ENCODE results near the gene CNIH2.
A peak's percentile ranks its signal among the peaks of the same experiment; 100 is the strongest.
"Not testable (repeated sequence)": the region's sequence is repeated elsewhere in the genome, so short reads cannot be mapped to it uniquely, and the experiment has no call there.

The CNIH2 gene

DNA sequence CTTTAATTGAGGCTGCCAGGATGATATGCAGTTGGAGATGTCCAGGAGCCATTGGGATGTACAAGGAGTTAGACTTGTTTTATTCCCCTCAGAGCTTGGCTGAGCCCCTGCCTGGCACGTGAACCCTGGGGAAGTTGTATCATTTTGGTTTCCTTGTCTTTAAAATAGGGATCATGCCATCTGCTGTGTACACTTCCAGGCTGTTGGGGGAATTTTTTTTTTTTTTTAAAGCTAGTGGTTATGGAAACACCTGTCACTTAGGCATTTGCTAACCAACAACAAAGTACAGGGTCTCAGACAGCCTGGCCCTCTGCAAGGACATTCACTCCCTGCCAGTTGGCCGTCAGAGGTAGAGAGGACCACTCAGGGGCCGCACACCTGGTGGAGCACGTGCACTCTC is 18.0 kb upstream of the CNIH2 start:
- no peak for DNase-seq

DNA sequence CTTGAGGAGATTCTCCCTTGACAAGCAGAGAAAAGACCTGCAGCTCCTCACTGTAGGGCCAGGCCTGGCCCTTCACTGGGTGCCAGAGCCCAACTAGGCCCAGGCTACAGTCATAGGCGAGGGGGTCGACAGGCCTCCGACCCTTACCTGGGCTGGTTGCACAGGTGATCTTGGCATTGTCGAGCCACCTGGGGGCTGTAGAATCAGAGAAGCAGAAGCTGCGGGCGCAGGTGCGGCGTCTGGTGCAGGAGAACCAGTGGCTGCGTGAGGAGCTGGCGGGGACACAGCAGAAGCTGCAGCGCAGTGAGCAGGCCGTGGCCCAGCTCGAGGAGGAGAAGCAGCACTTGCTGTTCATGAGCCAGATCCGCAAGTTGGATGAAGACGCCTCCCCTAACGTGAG is 16.4 kb upstream of the CNIH2 start:
- DNase-seq: no peak

DNA sequence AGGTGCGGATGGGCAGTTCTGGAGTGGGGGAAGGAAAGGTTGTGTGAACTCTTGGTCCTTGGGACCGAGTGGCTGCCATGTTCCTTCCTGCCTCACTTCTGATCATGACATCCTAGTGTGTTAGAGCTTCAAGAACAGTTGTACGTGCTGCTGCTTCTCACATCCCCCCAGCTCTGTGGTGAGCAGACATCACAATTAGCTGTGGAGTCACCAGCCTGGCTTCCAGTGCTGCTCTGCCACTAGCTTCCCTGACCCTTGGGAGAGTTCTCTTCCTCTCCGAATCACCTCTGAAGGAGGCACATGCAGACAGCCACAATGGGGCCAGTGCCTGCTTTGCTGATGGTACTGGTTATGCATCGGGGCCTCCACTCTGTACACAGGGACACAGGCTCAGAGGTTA is 15.8 kb upstream of the CNIH2 start:
- DNase-seq: no peak

DNA sequence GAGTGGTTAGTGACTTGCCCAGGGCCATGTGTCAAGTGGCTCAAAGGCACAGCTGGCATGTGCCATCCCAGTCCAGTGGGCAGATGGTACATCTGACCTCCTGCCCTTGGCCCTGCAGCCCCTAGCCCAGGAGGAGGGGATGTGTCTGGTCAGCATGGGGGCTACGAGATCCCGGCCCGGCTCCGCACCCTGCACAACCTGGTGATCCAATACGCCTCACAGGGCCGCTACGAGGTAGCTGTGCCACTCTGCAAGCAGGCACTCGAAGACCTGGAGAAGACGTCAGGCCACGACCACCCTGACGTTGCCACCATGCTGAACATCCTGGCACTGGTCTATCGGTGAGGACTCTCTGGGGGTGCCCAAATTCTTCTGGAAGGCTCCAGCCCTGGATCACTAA is 15.3 kb upstream of the CNIH2 start:
- DNase-seq: no peak

DNA sequence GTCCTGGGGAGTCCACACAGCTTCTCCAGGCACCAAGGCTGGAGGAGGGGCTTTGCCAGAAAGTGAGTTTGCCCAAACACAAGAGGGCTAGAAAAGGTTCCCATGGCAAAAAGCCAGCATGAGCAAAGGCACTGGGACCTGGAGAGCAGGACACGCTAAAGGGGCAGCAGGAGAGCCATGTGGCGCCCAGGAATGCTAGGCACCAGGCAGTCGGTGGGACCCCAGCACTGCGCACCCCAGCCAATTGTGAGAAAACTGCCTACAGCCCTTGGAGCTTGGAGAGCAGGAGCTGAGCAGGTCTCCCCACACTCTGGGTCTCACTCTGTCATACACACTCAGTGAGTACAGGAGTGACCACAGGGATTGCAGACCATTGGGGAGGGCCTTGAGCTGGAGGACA is 14.7 kb upstream of the CNIH2 start:
- no peak for DNase-seq

DNA sequence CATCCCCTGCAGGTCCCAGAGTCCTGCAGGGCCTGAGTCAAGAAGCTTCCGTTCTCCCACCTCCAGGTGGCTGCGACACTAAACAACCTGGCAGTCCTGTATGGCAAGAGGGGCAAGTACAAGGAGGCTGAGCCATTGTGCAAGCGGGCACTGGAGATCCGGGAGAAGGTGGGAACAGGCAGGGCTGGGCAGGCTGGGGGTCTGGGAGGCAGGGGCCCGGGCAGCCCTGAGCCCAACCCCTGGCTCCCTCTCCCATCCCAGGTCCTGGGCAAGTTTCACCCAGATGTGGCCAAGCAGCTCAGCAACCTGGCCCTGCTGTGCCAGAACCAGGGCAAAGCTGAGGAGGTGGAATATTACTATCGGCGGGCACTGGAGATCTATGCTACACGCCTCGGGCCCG is 14.2 kb upstream of the CNIH2 start:
- DNase-seq: no peak

DNA sequence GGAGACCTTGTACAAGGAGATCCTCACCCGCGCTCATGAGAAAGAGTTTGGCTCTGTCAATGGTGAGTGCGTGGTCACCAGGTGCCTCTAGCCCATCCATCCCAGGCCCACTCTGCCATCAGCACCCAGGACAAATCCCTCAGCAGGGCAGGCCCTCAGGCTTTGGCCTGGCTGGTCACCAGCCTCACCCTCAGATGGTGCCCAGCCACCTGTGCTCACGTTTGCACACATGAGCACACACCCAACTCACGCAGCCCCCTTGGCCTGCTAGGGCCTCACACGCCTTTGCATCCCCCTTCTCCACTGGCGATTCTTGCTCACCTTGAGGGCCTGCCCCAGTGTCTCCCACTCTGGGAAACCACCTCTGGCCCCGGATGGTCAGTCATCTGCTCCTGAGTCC is 13.6 kb upstream of the CNIH2 start:
- no peak for DNase-seq

DNA sequence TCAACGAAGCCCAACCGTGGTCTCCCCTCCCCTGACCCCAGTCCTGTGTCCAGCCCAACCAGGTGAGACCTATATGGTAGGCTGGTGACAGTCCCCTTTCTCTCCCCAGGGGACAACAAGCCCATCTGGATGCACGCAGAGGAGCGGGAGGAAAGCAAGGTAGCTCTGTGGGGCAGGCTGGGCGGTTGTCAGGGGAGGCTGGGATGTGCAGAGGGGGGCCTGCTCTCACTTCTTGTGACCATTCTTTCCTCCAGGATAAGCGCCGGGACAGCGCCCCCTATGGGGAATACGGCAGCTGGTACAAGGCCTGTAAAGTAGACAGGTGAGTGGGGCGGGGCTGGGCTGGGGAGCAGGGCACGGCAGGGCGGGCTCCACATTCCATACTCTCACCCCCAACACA is 13.1 kb upstream of the CNIH2 start:
- peak in 1 of 2 donors; percentile 32 for DNase-seq

DNA sequence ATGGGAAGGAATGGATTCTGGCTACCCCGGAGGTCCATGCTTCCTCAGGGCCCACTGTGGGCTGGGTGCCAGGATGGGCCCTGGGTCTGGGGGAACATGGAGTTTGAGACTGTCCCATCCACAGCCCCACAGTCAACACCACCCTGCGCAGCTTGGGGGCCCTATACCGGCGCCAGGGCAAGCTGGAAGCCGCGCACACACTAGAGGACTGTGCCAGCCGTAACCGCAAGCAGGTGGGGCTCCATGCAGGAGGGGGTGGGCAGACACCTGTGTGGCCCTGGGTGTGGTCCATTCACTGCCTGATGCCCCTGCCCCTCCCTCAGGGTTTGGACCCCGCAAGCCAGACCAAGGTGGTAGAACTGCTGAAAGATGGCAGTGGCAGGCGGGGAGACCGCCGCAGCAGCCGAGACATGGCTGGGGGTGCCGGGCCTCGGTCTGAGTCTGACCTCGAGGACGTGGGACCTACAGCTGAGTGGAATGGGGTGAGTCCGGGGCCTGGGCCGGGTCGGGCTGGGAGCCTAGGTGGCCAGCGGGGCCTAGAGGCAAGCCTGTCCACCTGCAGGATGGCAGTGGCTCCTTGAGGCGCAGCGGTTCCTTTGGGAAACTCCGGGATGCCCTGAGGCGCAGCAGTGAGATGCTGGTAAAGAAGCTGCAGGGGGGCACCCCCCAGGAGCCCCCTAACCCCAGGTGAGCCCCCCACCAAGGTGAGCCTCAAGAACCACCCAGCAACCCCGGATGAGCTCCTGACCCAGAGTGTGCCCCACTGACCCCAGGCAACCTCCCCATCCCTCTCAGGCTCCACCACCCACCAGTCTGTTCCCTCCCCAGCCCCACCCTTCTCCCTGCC is 12.2 kb upstream of the CNIH2 start:
- no peak for DNase-seq

DNA sequence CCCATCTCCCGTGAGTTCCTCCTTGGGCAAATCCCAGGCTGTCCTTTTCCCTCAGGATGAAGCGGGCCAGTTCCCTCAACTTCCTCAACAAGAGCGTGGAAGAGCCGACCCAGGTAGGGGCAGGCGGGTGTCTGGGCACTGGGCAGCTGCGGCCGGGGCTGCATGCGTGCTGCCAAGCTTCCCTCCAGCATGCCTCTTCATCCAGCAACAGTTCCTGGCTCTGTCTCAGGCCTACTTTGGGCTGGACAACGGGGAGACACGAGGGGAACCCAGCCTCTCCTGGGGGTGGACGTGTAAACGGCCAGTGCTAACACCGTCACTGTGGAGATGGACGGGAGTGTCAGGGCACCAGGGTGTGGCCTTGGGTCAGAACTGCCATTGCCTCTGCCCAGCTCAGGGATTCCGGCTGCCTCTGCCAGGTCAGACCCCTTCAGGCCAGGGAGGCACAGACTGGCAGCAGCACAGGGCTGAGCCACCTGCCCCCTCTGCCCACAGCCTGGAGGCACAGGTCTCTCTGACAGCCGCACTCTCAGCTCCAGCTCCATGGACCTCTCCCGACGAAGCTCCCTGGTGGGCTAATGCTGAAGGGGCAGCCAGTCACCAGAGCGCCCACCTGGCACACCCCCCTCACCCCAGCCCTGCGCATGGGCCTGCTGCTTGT is 11.5 kb upstream of the CNIH2 start:
- DNase-seq: no peak

DNA sequence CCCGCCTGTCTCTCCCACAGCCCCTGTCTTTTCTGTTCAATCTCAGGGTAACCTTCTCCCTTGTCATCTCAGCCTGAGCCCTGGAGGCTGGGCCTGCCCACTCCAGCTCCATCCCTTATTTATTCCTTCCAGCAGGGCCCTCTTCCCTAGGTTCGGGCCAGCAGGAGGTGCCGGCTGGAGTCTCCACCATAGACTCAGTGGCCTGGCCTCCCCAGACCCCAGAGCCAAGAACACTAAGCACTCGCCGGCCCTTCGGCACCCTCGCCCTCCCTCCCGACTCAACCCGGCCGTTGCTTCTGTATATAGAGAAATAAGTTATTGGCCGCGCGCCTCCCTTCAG is 11.0 kb upstream of the CNIH2 start:
- DNase-seq: no peak

DNA sequence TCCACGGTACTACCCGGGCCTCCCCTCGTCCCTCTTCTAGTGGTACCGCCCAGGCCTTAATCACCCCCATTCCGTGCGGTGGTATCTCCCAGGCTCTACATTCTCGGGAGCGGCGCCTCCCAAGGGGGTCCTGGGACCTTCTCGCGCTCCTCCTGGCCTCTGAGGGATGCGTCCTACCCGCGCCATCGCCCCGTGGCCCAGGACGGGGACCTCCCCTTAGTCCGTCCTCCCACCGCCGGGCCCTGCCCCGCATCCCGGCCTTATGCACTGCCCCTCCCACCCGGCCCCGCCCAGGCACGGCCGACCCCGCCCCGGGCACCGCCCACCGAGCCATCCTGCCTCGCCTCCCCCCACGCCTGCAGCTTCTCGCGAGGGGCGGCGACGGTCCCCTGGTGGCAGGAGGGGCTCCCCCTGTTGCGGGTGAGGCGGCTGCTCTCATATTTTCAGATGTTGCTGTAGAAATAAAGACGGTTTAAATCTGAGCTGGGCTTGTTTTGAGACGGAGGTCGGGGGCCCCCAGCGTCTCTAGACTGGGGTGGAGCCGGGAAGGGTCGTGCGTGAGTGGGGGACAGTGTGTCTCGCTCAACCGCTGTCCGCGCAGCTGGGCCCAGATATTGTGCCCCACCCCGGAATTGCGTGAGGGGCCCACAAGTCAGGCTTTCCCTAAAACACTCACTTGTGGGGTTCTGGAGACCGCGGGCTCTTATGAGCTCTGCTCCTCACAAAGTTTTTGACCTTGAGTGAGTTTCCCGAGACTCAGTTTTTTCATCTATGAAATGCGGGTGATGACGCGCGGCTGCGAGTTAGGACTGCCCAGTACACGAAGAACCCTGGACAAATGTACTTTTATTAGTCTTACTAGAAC is 10.4 kb upstream of the CNIH2 start:
- peak; percentile 81 to 85 for DNase-seq

DNA sequence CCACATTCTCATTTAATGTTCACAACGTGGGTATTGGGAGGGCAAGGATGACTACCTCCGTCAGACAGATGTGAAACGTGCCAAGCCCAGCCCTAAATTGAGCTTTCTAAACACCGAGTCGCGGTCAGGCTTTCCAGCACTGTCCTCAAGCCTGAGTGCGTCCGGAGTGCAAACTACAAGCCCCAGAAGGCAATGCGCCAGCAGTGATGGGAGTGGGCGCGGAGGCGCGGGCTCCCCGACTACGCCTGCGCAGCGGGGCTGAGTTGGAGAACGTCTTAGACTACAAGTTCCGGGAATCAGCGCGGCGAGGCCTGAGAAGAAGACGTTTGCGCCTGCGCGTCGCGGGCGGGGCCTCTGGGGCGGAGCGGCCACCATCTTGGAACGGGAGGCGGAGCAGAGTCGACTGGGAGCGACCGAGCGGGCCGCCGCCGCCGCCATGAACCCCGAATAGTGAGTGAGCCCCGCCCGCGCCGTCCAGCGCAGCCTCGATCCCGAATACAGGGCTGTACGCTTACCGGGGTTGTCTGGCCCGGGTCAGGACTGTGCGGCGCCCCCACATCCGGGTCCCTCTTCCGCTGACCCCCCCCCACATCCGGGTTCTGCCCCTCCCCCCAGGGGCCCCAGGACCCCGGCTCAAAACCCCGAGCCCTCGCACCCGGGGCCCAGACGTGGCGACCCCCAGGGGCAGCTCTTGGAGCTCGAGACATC is 9.6 kb upstream of the CNIH2 start, which contains the start of gene RAB1B:
TSS of gene RAB1B (plus strand) at position 396 of the 708 bp plus-strand sequence. CDS start at position 437, 41 bp downstream.
- DNase-seq: peak; percentile 99 to 100

DNA sequence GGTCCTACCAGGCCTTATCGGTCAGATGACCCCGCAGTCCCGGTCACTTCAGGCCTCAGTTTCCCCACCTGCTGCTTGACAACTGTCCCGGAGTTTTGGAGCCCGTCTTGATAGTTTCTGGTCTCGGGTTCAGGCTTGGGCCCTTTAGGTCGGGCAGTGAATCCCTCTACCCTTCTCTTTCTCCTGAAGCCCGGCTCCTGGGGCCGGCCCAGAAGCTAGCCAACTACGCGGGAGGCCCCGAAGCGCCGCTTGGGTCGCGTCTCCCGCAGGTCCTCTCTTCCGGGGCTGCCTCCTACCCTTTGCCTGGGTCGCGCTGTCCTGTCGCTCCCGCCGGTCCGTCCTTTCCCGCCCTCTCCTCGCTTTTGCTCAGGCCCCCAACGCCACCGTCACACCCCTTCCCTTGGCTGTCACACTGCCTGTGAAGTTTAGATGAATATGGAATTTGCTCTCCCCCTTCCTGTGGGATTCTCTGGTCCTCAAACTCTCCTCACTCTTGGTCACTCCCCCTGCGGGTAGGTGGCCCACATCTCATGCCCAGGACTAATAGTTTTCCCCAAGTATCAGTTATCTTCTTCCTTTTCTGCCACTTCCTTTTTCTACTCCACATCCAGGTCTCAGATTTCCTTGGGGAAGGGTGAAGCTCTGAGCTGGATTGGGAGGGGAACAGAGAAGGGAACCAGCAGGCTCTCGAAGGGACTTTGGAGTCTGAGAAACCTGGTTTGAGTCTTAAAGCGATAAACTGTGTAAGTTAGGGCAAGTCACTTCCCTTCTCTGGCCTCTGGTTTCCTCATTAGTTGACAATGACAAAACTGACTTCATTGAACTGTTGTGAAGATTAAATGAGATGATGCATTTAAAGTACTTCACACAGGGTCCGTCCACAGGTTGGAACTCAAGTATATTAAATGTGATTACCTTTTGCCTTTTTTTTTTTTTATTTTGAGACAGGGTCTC is 8.7 kb upstream of the CNIH2 start:
- DNase-seq: peak in 1 of 2 donors; percentile 23

DNA sequence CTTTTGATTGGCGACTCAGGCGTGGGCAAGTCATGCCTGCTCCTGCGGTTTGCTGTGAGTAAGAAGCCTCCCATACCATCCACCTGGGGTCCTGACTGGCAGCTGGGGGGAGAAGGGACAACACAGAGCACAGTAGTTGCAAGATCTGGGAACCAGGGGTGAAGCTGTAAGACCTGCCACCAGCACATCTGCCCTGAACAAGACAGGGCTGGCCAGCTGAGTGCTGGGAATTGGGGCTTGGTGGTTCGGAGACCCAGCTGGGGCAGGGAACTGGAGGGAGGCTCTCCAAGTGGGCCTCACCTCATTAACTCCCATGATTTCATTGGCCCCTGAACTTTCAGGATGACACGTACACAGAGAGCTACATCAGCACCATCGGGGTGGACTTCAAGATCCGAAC is 6.2 kb upstream of the CNIH2 start:
- no peak for DNase-seq

DNA sequence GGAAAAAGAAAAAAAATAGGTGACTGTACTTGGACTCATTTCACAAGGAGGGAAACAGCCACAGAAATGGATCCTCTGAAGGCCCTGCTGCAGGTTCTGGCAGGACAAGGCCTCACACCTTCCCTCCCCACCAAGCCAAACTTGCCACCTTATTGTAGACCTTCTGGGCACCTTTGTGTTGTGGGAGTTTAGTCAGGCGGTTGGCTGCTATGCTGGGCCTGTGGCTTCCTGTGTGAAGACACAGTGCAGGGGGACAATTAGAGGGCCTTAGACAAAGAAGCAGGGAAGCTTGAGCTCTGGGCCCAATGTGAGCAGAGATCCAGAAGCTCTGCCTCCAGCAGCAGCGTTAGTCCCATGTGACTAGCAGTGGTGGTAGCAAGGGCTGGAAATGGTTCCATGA is 5.4 kb upstream of the CNIH2 start:
- no peak for DNase-seq

DNA sequence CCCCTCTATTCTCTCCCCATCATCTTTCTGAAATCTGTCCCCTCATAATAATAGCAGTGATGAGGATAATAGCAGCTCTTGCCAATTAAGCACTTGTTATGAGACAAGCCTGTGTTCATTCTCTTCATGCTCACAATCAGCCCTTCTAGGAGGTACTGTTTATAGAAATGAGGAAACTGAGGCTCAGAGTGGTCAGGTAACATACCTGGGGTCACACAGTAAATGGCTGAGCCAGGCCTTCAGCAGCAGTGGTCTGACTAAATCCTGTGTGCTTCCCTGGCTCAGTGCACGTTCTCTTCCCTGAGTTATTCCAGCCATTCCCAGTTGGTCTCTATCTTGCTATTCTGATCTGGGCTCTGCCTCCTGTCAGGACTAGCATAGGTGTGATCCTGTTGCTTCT is 3.8 kb upstream of the CNIH2 start:
- DNase-seq: no peak

DNA sequence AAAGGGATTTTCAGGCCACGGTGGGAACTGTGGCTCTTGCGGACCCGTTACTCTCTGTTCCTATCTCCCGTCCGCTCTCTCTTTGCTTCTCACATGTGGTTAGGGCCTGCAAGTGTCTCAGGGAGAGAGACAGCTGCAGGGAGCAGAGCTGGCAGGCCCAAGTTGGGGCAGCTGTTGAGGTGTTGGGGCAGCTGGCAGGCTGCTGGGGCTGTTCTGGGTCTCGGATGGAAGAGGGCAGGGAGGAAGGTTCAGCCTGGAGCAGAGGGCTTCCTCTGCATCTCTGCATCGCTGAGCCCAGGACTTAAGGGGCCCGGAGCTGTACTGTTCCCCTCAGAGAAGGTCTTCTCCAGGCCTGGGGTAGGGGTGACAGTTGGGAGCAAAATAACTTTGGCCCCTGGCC is 2.6 kb upstream of the CNIH2 start:
- DNase-seq: no peak

DNA sequence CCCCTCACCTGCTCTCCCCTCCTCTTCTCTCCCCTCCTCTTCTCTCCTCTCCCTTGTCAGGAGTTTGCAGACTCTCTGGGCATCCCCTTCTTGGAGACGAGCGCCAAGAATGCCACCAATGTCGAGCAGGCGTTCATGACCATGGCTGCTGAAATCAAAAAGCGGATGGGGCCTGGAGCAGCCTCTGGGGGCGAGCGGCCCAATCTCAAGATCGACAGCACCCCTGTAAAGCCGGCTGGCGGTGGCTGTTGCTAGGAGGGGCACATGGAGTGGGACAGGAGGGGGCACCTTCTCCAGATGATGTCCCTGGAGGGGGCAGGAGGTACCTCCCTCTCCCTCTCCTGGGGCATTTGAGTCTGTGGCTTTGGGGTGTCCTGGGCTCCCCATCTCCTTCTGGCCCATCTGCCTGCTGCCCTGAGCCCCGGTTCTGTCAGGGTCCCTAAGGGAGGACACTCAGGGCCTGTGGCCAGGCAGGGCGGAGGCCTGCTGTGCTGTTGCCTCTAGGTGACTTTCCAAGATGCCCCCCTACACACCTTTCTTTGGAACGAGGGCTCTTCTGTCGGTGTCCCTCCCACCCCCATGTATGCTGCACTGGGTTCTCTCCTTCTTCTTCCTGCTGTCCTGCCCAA is 1.9 kb upstream of the CNIH2 start:
- DNase-seq: no peak

DNA sequence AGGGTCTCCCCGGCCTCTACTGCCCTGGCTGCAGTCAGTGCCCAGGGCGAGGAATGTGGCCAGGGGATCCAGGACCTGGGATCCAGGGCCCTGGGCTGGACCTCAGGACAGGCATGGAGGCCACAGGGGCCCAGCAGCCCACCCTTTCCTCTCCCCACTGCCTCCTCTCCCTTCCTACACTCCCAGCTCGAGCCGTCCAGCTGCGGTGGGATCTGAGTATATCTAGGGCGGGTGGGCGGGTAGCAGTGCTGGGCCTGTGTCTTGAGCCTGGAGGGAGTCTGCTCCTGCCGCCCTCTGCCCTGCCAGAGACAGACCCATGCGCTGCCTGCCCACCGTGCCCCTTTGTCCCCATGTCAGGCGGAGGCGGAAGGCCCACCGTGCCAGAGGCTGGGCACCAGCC is 1.4 kb upstream of the CNIH2 start:
- DNase-seq: not testable (repeated sequence)

DNA sequence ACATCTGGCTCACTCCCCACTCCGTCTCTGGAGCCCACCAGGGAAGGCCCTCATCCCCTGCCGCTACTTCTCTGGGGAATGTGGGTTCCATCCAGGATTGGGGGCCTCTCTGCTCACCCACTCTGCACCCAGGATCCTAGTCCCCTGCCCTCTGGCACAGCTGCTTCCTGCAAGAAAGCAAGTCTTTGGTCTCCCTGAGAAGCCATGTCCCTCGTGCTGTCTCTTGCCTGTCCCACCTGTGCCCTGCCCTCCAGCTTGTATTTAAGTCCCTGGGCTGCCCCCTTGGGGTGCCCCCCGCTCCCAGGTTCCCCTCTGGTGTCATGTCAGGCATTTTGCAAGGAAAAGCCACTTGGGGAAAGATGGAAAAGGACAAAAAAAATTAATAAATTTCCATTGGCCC is 911 bp upstream of the CNIH2 start:
- DNase-seq: not testable (repeated sequence)
